ENCODE results near the gene RIT1. TPM values are rescaled to one million over a fixed set of nuclear protein-coding genes. Genes with fewer than 3 reads are reported as not detected.

Gene RIT1
- total and polyA plus RNA-seq, 2 of the 8 experiments (the other 6 are each of a cell fraction or from before 2014, with no cell fraction given): 25.3 to 26.8 TPM

GRCh38 chr1:155899683-155900082 is 11.5 kb downstream of the RIT1 start:
- Histone ChIP-seq H3K23ac (ENCODE audit: insufficient read length) (no peak overlapping the region), H3K9ac (replicated peaks in 1 of 4; ENCODE audit: extremely low read depth in 1 of 4, low read depth in 3 of 4, low read length in 3 of 4) (no peak overlapping the region), H4K91ac (replicated peaks; ENCODE audit: insufficient read length, low read length) (no peak overlapping the region), H2BK20ac (ENCODE audit: low read length) (no peak overlapping the region), H3K23me2 (ENCODE audit: low read depth, low read length) (no peaks in the 10 kb centered on the region), H3K27ac (ENCODE audit: low read depth, low read length) (no peak overlapping the region), H3K18ac (ENCODE audit: extremely low read depth, low read length) (no peak overlapping the region), H2BK12ac (ENCODE audit: low read depth, low read length) (no peak overlapping the region), H4K5ac (ENCODE audit: insufficient read length, low read depth, low read length) (no peak overlapping the region), H4K8ac (ENCODE audit: extremely low read depth, insufficient read depth, low read length) (no peak overlapping the region), H2AK5ac (ENCODE audit: low read depth, low read length) (no peak overlapping the region), H4K20me1 (replicated peaks in 1 of 2; ENCODE audit: control insufficient read depth in 1 of 2, insufficient read depth in 2 of 2, low read length in 2 of 2) (no peaks in the 10 kb centered on the region), H2BK5ac (ENCODE audit: low read depth, low read length) (no peak overlapping the region), H3K27me3 (replicated peaks in 1 of 4; ENCODE audit: control insufficient read depth in 3 of 4, extremely low read depth in 1 of 4, insufficient read depth in 3 of 4, low read length in 3 of 4) (no peaks in the 10 kb centered on the region), H3K14ac (ENCODE audit: insufficient read length) (no peak overlapping the region), H2BK15ac (ENCODE audit: low read length) (no peak overlapping the region), H3K4me3 (ENCODE audit: extremely low read depth in 1 of 4, insufficient read depth in 2 of 4, low read depth in 3 of 4, low read length in 4 of 4) (no peak overlapping the region), H3K36me3 (ENCODE audit: control insufficient read depth in 2 of 4, insufficient read depth in 4 of 4, low read length in 3 of 4) (peaks cover 16 to 57% (median 35%) of the 10 kb centered on the region in 4 experiments), H2BK120ac (replicated peaks; ENCODE audit: low read depth, low read length) (no peak overlapping the region), H3K4me2 (ENCODE audit: insufficient read depth in 1 of 2, low read depth in 2 of 2, low read length in 2 of 2) (no peak overlapping the region), H3K56ac (replicated peaks; ENCODE audit: insufficient read length, low read depth, low read length) (no peak overlapping the region), H3K79me1 (ENCODE audit: low read depth, low read length) (no peaks in the 10 kb centered on the region), H2AFZ (ENCODE audit: low read length) (no peak overlapping the region), H3K4ac (replicated peaks; ENCODE audit: insufficient read length, low read depth, low read length) (no peak overlapping the region), H3K9me3 (ENCODE audit: insufficient read depth in 2 of 2, low read depth in 1 of 2, low read length in 1 of 2) (no peaks in the 10 kb centered on the region), H3K79me2 (ENCODE audit: control insufficient read depth in 1 of 2, insufficient read depth in 2 of 2, low read length in 2 of 2) (no peaks in the 10 kb centered on the region), H3K4me1 (replicated peaks in 1 of 4; ENCODE audit: control insufficient read depth in 3 of 4, insufficient read depth in 4 of 4, low read length in 3 of 4) (no peaks in the 10 kb centered on the region)
- WGBS, 2 experiments (ENCODE audit: extremely low coverage in 1 of 2, insufficient coverage in 1 of 2, insufficient read length in 1 of 2, insufficient replicate concordance in 2 of 2, low coverage in 1 of 2, low lambda C conversion rate in 2 of 2, missing lambda C conversion rate in 1 of 2): 95% methylated on average over 2 of the region's 2 CpGs; no CpG with 5 or more reads in 1 of the 2 experiments
- DNase-seq (ENCODE audit: low read depth in 1 of 2, low spot score in 2 of 2): no peak
- CTCF ChIA-PET (ENCODE audit: partially characterized antibody): interaction anchor here (0.6 to 0.7 kb wide), 2 partner anchors 43 to 1073 kb away, joined by 3 read pairs; no protein-coding TSS in a partner anchor
- no peak for FAIRE-seq
- POLR2A ChIA-PET (ENCODE audit: partially characterized antibody): interaction anchor here (1.1 to 1.3 kb wide), 3 partner anchors 11 to 14 kb away, joined by 3 to 4 read pairs (median 4); no protein-coding TSS in a partner anchor
- no peak for TF ChIP-seq RNF2 (IDR thresholded peaks at IDR 0.05; ENCODE audit: borderline replicate concordance, low read depth, low read length, missing control alignments, poor library complexity, severe bottlenecking)
- TF ChIP-seq SP2 (IDR thresholded peaks at IDR 0.05; ENCODE audit: low read length): no peak
- no peak for TF ChIP-seq CHD1 (IDR thresholded peaks at IDR 0.05; ENCODE audit: low read depth, low read length)
- no peak for TF ChIP-seq SIX5 (IDR thresholded peaks at IDR 0.05; ENCODE audit: low read depth, low read length)
- no peak for TF ChIP-seq KDM1A (IDR thresholded peaks at IDR 0.05; ENCODE audit: borderline replicate concordance, low read length)
- no peak for TF ChIP-seq JUN (IDR thresholded peaks at IDR 0.05; ENCODE audit: low read depth, low read length)
- TF ChIP-seq BCL11A (IDR thresholded peaks at IDR 0.05; ENCODE audit: low read depth in 2 of 2, low read length in 2 of 2): no peak
- TF ChIP-seq CREB1 (IDR thresholded peaks at IDR 0.05): no peak
- TF ChIP-seq CTBP2 (IDR thresholded peaks at IDR 0.05; ENCODE audit: borderline replicate concordance, insufficient read depth, insufficient read length, low read length): no peak
- TF ChIP-seq SIN3A (conservative IDR thresholded peaks at IDR 0.05 in 1 of 2, IDR thresholded peaks at IDR 0.05 in 1 of 2; ENCODE audit: low read depth in 1 of 2, low read length in 2 of 2): no peak
- no peak for TF ChIP-seq SIRT6 (IDR thresholded peaks at IDR 0.05; ENCODE audit: low read length)
- no peak for TF ChIP-seq BRCA1 (IDR thresholded peaks at IDR 0.05; ENCODE audit: low read depth, low read length)
- no peak for TF ChIP-seq BACH1 (IDR thresholded peaks at IDR 0.05; ENCODE audit: low read length)
- TF ChIP-seq SAP30 (IDR thresholded peaks at IDR 0.05; ENCODE audit: insufficient read depth, insufficient replicate concordance, low read length): no peak
- no peak for TF ChIP-seq SUZ12 (IDR thresholded peaks at IDR 0.05; ENCODE audit: low read length)
